NCI-H1092 treated with DMSO at 0.1 percent for 48 hours (cell line): ENCODE results near the gene TRERF1.

Source experiments
- DNase-seq: peaks from one replicate; lab custom pipeline; 2025; lab: John Stamatoyannopoulos, UW

TRERF1 gene

GRCh38 chr6:42249279-42249678 lies 202.4 kb downstream of the TRERF1 start:
- no peak for DNase-seq

GRCh38 chr6:42243046-42243445 lies 208.7 kb downstream of the TRERF1 start:
- no peak for DNase-seq

GRCh38 chr6:42241915-42242314 lies 209.8 kb downstream of the TRERF1 start:
- no peak for DNase-seq

GRCh38 chr6:42239736-42240375 lies 211.9 kb downstream of the TRERF1 start:
- DNase-seq = no peak

GRCh38 chr6:42239333-42239732 lies 212.4 kb downstream of the TRERF1 start:
- peak; percentile 16 for DNase-seq

GRCh38 chr6:42237857-42238256 lies 213.9 kb downstream of the TRERF1 start:
- DNase-seq = no peak

GRCh38 chr6:42236682-42237473 lies 214.8 kb downstream of the TRERF1 start:
- DNase-seq = no peak

GRCh38 chr6:42236030-42236429 lies 215.7 kb downstream of the TRERF1 start:
- no peak for DNase-seq

GRCh38 chr6:42232035-42232434 lies 219.7 kb downstream of the TRERF1 start:
- DNase-seq = no peak

GRCh38 chr6:42230345-42231321 lies 221.1 kb downstream of the TRERF1 start:
- DNase-seq = no peak

GRCh38 chr6:42229506-42230119 lies 222.1 kb downstream of the TRERF1 start:
- no peak for DNase-seq

- no peak for DNase-seq
Observed at GRCh38 chr6:42228305-42228704, 223.4 kb downstream of the TRERF1 start.

- no peak for DNase-seq
Observed at GRCh38 chr6:42227173-42227850, 224.4 kb downstream of the TRERF1 start.

- no peak for DNase-seq
Observed at GRCh38 chr6:42226645-42227143, 225.0 kb downstream of the TRERF1 start.

GRCh38 chr6:42226161-42226611 lies 225.5 kb downstream of the TRERF1 start:
- DNase-seq = no peak

GRCh38 chr6:42225419-42225818 lies 226.3 kb downstream of the TRERF1 start:
- no peak for DNase-seq

GRCh38 chr6:42225029-42225339 lies 226.7 kb downstream of the TRERF1 start:
- DNase-seq = no peak

- DNase-seq = no peak
Observed at GRCh38 chr6:42224222-42225028, 227.3 kb downstream of the TRERF1 start.

GRCh38 chr6:42222448-42222847 lies 229.3 kb downstream of the TRERF1 start:
- DNase-seq = no peak

GRCh38 chr6:42221546-42221945 lies 230.2 kb downstream of the TRERF1 start:
- DNase-seq = no peak
